Prostate gland (tissue), 2 donors: ENCODE measurements around the gene KCTD4.

ENCODE experiments used
- POLR2A ChIP-seq: fragments of 450-650 bp; IDR thresholded peaks from one replicate; pipeline ENCODE4 v1.6.1; 2016; ENCODE audit warnings: antibody characterized with exemption, mild to moderate bottlenecking
- POLR2AphosphoS5 ChIP-seq: sonication (generic); formaldehyde crosslinking; IDR thresholded peaks from one replicate; pipeline ENCODE4 v1.6.1; 2017; ENCODE audit warnings: antibody characterized with exemption
- TF ChIP-seq, protein P1 (sequence below), 4 experiments: fragments of 200-600 bp in 2 of 4; fragments of 450-650 bp in 2 of 4; sonication (generic) in 2 of 4; IDR thresholded peaks; 1 replicate in 3 of 4; 2 replicates in 1 of 4; pipeline ENCODE4 v1.5.1; 2016 to 2019; ENCODE audit warnings: antibody characterized with exemption in 4 of 4, mild to moderate bottlenecking in 2 of 4, moderate library complexity in 2 of 4

DNA sequence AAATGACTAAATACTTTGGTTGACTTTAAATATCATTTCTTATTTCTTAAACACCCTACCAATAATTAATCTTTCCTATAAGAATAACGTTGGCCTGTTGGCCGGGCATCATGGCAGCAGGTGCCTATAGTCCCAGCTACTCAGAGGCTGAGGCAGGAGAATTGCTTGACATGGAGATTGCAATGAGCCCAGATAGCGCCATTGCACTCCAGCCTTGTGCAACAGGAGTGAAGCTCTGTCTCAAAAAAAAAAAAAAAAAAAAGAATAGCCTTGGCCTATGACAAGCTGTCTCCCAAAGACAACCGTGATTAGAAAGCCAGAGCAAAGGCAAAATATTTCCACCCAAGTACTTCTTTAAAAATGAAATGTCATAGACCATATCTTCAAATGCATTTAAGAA, 24.5 kb upstream of the KCTD4 start:
- TF ChIP-seq, protein P1, sequence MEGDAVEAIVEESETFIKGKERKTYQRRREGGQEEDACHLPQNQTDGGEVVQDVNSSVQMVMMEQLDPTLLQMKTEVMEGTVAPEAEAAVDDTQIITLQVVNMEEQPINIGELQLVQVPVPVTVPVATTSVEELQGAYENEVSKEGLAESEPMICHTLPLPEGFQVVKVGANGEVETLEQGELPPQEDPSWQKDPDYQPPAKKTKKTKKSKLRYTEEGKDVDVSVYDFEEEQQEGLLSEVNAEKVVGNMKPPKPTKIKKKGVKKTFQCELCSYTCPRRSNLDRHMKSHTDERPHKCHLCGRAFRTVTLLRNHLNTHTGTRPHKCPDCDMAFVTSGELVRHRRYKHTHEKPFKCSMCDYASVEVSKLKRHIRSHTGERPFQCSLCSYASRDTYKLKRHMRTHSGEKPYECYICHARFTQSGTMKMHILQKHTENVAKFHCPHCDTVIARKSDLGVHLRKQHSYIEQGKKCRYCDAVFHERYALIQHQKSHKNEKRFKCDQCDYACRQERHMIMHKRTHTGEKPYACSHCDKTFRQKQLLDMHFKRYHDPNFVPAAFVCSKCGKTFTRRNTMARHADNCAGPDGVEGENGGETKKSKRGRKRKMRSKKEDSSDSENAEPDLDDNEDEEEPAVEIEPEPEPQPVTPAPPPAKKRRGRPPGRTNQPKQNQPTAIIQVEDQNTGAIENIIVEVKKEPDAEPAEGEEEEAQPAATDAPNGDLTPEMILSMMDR (IDR thresholded peaks at IDR 0.05): no peak
- TF ChIP-seq POLR2A: no peak
- no peak for TF ChIP-seq POLR2AphosphoS5
